Measurements from ENCODE around the gene MAP3K15. TPM values are rescaled to one million over a fixed set of nuclear protein-coding genes. Genes with fewer than 3 reads are reported as not detected.

The MAP3K15 gene, protein sequence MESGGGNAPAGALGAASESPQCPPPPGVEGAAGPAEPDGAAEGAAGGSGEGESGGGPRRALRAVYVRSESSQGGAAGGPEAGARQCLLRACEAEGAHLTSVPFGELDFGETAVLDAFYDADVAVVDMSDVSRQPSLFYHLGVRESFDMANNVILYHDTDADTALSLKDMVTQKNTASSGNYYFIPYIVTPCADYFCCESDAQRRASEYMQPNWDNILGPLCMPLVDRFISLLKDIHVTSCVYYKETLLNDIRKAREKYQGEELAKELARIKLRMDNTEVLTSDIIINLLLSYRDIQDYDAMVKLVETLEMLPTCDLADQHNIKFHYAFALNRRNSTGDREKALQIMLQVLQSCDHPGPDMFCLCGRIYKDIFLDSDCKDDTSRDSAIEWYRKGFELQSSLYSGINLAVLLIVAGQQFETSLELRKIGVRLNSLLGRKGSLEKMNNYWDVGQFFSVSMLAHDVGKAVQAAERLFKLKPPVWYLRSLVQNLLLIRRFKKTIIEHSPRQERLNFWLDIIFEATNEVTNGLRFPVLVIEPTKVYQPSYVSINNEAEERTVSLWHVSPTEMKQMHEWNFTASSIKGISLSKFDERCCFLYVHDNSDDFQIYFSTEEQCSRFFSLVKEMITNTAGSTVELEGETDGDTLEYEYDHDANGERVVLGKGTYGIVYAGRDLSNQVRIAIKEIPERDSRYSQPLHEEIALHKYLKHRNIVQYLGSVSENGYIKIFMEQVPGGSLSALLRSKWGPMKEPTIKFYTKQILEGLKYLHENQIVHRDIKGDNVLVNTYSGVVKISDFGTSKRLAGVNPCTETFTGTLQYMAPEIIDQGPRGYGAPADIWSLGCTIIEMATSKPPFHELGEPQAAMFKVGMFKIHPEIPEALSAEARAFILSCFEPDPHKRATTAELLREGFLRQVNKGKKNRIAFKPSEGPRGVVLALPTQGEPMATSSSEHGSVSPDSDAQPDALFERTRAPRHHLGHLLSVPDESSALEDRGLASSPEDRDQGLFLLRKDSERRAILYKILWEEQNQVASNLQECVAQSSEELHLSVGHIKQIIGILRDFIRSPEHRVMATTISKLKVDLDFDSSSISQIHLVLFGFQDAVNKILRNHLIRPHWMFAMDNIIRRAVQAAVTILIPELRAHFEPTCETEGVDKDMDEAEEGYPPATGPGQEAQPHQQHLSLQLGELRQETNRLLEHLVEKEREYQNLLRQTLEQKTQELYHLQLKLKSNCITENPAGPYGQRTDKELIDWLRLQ (N-terminal part only)
- 0.10 TPM for total RNA-seq
- long read RNA-seq, partial matches to known transcripts = 0 of 1 reads
- long read RNA-seq, other reads (novel, unspliced or antisense) = 1 of 1 reads

DNA sequence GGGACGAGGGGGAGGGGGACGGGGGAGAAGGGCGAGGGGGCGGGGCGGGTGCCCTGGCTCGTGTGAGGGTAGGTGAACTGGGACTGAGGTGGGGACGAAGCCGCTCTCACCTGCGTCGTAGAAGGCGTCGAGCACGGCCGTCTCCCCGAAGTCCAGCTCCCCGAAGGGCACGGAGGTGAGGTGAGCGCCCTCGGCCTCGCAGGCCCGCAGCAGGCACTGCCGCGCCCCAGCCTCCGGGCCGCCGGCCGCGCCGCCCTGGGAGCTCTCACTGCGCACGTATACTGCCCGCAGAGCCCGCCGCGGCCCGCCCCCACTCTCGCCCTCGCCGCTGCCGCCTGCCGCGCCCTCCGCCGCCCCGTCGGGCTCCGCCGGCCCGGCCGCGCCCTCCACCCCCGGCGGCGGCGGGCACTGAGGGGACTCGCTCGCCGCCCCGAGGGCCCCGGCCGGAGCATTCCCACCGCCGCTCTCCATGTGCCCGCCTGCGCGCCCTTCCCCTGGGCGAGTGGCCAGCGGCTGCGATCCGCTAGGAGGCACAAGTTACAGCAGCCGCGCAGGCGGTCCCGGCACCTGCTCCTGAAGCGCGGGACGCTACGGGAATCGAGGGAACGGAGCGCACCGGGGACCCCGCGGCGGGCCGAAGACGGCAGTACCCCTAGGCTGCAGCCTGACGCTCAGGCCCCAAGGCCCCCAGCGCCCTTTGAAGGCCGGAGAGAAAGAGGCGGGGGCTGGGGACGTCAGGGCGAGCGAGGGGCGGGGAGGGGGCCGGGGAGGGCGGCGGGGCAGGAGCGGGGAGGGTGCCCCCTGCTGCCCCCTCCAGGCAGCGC, at the start of gene MAP3K15:
TSS of gene MAP3K15 (minus strand) at position 718 of the 824 bp plus-strand sequence. CDS start at position 471, 247 bp downstream.
- DNase-seq (ENCODE audit: low spot score) = no peak

DNA sequence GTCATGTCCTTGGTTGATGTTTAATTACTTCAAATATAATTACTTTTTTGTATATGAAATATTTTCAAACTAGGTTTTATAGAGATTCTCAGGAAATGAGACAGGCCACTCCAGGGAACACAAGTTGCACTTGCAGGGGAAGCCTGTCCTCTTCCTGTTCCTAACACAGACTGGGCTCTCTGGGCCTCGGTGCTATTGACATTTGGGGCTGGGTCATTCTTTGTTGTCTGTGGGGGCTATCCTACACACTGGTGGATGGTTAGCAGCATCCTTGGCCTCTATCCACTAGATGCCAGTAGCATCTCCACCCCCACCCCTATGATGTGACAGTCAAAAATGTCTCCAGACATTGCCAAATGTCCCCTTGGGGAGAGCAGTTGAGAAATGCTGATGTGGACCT, 49.3 kb upstream of the MAP3K15 start:
- no peak for DNase-seq (ENCODE audit: low spot score)

DNA sequence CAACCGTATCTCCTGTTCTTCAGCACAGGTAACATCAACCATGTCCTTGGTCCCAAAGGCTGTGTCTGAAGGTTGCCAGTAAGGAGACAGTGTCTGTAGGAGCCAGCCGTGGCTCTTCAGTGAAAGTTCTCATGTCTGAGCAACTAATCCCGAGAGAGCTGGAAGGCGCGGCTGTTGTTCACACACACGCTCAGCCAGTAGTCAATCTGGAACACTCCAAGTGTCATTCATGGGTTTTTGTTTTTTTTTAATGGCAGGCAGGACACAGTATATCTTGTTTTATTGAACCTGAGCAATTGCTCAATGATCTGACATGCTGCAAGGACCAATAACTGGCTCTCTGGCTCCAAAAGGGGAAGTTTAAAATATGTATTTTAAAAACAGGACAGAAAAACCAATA, 48.4 kb upstream of the MAP3K15 start:
- DNase-seq (ENCODE audit: low spot score) = no peak

DNA sequence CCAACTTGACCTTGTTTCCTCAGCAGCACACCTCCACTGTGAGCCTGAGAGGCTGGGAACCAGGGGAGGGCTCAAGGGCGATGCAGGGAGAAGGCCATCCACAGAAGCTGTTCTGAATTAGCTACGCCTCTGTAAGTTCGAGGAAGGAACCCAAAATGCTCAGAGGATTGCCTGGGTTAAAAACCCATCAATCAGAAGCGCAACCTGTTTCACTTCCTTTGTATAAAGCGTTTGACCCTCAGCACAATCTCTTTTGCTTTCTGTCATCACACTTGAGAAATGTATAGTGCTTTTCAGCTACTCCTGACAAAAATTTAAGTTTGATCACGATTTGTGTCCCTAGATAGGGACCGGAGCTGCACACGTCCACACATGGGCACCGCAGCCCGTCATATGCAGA, 48.0 kb upstream of the MAP3K15 start:
- no peak for DNase-seq (ENCODE audit: low spot score)

DNA sequence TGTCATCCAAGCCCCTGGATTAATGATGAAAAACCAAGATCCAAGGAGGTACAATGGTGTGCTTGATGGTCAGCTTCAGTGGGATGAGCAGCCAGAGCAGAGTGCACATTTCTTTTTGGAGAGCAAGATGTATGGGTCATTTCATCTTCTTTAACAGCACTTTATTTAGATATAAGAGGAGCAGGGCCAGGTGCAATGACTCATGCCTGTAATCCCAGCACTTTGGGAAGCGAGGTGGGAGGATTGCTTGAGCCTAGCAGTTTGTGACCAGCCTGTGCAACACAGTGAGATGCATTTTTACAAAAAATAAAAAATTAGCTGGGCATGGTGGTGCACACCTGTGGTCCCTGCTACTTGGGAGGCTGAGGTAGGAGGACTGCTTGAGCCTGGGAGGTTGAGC, 45.3 kb upstream of the MAP3K15 start:
- DNase-seq (ENCODE audit: low spot score) = no peak

DNA sequence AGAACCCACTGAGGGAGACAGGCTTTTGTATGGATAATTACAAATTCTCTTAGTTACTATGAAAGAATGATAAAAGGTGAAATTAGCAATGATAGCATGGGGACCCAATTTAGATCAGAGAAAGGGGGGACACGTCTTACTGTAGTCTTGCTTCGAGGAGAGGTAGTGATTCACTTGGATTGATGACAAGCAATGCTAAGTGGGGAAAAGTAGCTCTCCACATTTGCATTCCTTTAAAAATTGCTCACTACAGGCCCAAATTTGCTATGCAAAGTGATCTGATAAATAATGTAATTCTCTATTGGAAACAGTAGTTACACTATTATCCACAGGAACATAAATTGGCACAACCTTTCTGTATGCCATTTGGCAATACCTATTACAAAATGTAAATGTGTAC, 42.5 kb upstream of the MAP3K15 start:
- DNase-seq (ENCODE audit: low spot score) = no peak

DNA sequence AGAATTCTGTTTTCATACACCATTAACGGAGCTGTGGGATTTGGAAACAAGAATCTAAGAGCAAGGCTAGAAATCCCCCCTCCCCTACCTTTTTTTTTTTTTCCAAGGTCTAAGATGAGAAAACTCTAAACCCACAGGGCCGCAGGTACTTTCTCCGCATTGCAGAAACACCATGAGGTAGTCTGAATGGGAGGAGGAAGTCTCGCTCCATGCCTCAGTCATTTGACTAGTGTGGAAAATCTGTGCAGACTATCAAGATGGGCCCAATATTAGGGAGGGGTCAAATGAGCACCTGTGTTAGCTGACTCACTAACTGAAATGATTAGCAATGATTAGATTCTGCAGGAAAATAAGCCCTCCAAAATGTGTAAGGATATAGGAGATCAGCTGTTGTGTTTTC, 40.9 kb upstream of the MAP3K15 start:
- no peak for DNase-seq (ENCODE audit: low spot score)

DNA sequence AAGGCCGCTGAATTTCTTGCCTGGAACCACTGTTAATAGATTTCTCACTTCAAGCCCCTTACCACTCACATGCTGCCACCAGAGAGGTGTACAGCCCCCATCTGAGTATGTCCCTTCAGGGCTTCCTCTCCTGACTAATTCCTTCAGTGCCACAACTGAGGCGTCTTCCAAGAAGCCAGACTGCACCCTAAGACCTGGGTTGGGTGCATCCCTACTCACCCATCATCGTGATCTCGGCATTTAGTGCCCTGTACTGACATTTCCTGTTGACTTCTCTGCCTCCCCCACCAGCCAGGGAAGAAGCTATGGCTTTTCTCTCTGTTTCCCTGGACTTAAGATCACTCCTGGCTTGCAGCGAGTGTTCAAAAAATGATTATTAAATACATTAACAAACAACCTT, 40.4 kb upstream of the MAP3K15 start:
- no peak for DNase-seq (ENCODE audit: low spot score)

DNA sequence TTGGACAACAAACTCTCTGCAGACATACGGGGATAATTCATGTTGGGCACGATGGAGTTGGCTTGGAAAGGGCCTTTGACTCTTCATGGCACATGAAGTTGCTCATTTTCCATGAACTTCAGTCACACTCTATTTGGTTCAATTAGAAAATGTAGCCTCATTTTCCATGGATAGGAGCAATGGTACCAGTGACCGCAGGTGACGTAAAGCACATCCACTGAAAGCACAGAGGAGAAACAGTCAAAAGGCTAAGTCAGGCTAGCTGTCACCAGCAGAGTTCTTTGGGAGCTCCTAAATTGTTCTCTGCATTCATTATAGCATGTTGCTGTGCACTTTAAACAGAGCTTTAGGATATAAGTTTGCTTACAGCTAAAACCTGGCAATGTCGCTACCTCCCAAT, 39.9 kb upstream of the MAP3K15 start:
- no peak for DNase-seq (ENCODE audit: low spot score)

DNA sequence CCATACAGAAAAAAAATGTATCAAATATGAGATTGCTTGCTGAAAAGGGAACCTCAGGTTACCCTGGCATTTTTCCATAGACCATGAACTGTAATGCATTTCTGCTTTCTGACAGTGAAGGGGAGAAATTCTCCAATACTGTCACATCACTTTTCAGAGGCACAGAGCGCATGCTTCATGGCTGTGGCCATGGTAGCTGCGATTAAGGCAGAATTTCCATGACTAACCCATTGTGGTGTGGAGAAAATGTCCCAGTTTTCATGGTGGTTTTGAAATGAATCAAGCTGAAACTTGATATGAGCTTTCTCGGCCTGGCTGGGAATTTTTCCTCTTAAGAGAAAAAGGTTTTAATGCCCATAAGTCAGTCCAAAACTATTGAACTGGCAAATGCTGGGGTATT, 39.5 kb upstream of the MAP3K15 start:
- no peak for DNase-seq (ENCODE audit: low spot score)

DNA sequence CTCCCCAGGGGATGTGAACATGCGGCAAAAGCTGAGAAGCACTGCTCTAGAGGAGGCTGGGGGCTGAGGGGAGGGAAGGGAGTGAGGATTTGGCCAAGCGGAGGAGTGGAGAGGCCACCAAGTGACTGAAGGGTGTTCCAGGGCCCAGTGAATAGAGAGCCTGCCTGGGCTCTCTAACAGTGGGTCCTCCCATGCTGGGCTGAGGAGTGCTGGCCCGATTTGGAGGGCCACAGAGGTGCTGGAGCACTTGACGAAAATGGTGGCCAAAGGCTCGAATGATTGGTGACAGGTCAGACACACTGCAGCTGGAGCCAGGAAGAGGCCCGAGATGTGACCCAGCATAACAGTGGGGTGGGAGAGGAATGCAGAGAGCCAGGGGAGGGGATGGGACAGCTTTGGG, 37.5 kb upstream of the MAP3K15 start:
- DNase-seq (ENCODE audit: low spot score) = no peak

DNA sequence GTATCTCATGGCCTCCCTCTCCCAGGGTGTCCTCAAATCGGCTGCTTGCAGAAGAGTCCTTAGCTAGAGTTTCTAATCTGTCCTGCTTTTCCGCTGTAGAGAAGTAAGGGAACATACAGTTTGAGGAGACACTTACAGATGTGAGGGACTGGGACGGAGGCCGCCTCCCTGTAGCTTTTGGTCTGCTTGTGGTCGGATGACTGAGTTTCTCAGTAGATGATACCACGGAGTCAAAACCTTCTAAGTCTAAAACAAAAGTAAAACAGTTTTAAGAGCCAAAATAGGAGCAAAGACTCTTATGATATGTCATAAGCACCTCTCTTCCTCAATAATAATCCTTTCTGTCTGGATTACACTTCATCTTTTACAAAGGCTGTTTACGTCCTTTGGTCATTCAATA, 34.5 kb upstream of the MAP3K15 start:
- DNase-seq (ENCODE audit: low spot score) = no peak

DNA sequence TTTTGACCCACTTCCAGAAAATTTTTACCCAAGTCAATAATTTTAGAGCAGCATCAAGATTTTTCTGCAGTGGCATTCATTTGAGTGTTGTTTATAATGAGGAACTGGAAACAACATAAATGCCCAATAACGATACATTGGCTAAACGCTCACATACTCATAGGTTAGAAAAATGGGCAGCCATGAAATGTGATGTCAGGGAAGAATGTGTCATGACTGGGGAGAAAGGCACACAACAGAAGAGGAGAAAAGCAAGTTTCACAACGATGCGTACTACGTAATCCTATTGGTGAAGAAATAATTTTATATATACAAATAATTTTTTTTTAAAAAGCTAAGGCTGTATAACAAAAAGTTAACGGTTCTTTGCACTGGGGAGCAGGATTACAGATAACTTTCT, 33.6 kb upstream of the MAP3K15 start:
- no peak for DNase-seq (ENCODE audit: low spot score)

DNA sequence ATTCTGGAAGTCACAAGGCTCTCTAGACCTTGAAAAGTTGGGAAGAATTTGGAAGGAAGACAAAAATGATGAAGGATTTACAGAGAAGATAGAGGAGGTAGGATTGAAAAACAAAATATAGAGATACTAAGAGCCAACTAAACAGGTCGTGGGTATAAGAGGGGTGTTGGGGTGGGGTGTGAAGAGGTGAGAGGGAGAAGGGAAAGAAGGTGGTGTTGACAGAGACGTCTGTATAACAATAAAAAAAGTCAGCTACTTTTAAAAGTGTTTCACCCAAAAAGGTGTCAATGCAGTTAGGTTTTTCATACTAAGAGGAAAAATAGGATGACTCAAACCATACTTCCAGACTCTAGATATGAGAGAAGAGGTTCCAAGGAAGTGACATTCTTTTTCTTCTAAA, 33.0 kb upstream of the MAP3K15 start:
- no peak for DNase-seq (ENCODE audit: low spot score)

DNA sequence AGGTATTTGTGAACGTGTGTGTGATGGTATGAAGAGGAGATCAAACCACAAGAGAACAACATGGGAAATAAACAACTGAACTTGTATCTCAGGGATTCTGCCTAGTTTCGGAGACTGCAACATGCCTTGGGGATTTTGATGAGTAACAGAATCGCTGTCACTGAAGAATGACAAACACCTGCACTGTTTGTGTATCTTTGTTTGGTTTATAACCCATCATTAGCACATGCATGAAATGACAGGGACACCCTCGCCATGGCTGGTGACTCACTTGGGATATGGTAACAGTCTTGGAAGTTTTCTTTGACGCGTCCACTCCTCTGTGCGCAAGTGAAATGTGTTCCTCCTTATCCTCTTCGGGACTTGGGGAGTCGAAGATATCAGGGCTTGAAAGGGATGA, 30.3 kb upstream of the MAP3K15 start:
- no peak for DNase-seq (ENCODE audit: low spot score)

DNA sequence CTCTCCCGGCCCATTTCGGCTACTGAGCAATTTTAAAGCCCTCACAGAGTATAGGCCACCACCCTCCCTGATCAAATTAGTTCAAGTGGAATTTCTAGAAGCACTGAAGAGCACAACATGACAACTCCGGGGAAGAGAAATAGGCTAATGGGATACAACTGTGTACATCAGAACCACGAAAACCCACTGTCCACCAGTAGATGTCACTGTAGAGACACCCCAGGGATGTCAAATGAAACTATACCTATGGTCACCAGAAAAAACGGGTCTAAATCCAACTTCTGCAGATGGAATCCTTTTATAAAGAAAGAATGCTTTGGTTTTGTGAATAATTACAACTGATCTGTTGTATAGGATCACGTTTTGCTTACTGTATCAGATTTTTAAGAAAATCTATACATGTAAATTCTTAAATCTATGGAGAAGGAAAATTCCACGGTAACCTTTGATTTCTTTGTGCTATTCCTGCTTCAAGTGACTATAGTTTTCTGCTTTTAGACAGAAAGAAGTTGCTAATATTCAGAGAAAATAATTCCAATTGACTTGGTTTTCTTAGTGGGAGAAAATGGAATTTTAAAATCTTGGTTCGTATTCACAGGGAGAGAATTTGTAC, 29.5 kb upstream of the MAP3K15 start:
- DNase-seq (ENCODE audit: low spot score) = no peak

DNA sequence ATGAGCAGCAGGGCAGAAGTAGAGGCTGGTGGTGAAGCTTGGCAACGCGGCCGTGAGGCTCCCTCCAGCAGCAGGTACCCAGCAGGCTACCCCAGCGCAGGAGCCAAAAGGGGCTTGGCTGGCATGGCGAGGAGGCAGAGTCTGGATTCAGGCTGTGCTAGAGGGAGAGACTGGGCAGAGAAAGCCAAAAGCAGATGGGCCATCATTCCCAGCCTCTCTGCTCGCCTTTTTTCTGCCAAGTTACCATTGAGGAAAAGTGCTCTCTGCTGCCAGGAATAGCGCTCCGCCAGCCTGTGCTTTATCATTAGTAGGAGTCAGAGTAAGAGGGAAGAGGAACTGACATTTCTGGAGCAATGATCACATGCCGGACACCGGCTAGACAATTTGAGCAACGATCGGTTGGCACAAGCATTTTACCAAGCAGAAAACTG, 28.7 kb upstream of the MAP3K15 start:
- DNase-seq (ENCODE audit: low spot score) = no peak

DNA sequence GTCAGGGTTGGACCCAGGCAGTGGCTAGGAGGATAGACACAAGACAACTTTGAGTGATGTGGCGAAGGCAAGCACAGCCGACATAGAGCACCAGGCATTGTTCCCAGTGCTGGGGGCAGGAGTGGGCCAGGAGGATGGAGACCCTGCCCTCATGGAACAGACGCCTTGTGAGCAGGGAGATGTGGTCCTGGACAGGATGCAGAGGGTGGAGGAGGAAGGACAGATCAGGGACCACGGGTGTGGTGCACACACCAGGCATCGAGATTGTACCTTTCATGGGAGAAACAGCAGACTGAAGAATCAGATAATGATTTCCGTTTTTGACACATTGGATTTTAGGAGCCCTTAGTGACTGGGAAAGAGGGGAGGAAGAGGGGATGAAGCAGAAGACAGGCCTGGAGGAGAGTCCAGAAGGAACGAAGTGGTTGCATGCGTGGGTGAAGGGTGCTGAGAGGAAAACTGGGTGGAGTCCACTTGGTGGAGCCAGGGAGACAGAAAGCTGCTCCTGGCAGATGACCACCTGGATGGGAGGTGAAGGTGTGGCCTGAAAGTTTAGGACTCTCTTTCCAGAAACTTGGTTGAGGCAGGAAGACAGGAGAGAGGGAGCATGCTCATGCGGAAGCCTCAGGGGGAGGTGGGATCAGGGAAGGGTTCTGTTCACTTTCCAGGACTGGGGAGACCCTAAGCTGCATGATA, 27.9 kb upstream of the MAP3K15 start:
- no peak for DNase-seq (ENCODE audit: low spot score)

DNA sequence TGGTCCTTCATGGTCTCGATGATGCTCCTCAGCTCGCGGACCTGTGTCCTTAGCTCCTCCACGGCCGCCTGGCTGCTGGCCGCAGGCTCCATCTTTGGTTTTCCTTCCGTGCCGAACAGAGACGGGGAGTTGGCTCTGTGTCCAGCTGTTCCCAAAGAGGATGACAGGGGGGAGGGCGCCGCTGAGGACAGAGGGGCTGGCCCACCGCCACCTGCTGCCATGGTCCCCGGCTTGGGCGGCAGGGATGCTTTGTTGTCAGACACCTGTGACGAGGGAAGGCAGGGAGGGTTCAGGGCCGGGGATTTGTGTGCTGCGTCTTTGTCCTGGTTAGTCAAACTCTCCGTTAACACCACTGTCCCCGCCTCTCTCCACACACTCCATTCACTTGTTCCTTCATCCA, 26.6 kb upstream of the MAP3K15 start:
- no peak for DNase-seq (ENCODE audit: low spot score)

DNA sequence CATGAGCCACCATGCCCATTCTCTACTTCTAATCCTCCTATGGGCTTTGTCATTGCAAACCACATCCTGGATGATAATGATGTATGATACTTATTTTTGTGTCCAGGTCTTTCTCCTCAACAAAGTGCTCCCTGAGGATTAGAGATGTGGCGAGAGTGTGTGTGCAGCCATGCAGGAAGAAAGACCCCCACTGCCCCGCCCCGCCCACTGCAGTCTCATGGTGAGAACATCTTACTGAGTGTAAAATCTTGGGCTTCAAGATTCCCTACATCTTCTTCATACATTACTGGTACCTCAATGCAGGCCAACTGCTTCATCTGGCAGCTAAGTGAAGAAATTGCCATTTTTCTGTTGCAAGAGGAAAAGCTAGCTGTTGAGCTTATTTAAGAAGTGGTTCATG, 25.9 kb upstream of the MAP3K15 start:
- DNase-seq (ENCODE audit: low spot score) = no peak

Data from mesenteric fat pad (tissue), 1 donor.